ENCODE results near the gene TRPM1. TPM values are rescaled to one million over a fixed set of nuclear protein-coding genes. Genes with fewer than 3 reads are reported as not detected.

The TRPM1 gene
- total RNA-seq = not detected

DNA sequence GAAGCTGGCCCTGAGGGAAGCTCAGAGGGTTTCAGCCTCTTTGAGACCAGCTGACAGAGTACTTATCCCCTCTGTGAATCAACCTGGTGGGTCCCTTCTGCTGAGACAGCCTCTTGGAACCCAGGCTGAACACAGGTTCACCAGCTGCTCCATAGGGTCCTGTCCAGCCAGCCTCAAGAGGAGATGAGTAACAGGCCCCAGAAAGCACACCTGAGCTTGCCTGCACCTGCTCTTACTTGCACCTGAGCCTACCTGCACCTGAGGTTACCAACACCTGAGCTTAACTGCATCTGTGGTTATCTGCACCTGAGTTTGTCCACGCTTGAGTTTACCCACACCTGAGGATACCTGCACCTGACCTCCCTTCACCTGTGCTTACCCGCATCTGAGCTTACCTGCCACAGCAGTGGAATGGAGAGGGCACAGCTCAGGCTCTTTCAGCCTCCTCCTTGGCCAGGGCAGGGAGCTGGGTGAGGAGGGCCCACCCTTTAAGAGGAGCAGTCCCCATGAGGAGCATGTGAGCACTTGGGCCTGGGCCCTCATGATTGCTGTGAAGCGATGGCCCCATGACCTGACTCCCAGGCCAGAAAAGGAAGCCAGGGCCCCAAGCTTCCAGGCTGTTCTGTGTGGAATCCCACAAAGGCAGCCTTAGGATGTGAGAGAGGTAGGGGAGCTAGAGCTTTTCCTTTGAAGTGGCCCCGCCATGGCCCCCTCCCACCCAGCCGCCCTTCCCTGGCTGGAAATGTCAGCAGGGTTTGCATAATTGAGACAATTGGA, at the start of gene TRPM1:
TRPM1 (minus strand) TSS at position 464 of the 777 bp plus-strand sequence. CDS start 20,370 bp downstream, outside the sequence.
- no peak for DNase-seq (ENCODE audit: low spot score)

DNA sequence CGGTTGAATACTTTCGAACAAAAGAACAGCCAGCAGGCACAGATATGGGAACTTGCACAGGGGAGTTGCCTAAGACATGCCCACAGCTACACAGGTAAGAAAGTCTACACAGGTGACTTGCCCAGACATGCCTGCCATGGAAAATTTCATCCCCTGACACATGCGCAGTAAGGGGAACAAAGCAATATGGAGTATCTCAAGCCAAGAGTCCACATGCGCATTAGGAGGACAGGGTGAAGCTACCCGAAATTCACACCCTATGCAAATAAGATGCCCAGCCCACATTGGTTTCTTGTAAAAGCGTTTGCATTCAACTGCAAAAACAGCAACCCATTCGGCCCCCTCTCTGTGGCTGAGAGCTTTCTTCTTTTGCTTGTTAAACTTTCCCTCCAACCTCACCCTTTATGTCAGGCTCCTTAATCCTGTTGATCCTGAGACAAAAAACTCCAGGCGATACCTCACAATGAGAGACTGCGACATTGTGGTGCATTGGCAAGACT, 49.3 kb upstream of the TRPM1 start:
- peak; percentile 42 for DNase-seq (ENCODE audit: low spot score)

DNA sequence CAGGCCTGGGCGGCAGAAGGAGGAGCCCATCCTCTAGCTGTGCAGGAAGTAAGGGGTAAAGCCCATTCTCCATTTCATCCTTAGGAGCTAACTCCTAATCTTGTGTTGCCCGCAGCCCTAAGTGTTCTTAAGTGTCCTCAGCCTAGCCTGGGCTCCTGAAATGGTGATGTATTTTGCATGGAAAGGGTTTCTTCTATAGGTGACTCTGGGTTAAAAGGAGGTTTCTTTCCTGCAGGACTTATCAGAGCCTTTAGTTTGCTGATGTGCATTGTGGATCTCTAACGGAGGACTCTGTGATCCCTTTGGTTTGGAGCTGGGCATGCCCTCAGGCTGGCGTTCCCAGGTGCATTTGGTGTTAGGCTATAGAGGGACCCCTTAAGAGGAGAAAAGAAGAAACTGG, 48.5 kb upstream of the TRPM1 start:
- DNase-seq (ENCODE audit: low spot score) = no peak

DNA sequence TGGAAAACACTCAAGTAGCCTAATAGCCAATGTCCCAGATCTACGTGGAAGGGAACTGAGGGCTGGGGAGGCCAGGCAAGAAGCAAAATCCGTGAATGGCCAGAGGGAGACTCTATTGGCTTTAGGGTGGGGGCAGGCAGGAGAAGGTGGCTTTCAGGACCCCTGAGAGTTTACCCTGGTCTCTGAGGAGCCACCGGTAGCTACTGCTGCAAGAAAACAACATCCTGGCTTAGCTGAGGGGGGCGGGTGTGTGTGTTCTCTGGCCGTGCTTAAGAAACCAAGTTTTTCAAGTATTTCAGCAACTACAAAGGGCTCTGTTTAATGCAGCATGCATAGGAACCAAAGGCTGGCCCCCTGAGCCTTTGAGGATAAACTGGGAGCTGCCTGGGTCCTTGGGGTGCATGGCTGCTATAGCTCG, 47.6 kb upstream of the TRPM1 start:
- DNase-seq (ENCODE audit: low spot score) = no peak

DNA sequence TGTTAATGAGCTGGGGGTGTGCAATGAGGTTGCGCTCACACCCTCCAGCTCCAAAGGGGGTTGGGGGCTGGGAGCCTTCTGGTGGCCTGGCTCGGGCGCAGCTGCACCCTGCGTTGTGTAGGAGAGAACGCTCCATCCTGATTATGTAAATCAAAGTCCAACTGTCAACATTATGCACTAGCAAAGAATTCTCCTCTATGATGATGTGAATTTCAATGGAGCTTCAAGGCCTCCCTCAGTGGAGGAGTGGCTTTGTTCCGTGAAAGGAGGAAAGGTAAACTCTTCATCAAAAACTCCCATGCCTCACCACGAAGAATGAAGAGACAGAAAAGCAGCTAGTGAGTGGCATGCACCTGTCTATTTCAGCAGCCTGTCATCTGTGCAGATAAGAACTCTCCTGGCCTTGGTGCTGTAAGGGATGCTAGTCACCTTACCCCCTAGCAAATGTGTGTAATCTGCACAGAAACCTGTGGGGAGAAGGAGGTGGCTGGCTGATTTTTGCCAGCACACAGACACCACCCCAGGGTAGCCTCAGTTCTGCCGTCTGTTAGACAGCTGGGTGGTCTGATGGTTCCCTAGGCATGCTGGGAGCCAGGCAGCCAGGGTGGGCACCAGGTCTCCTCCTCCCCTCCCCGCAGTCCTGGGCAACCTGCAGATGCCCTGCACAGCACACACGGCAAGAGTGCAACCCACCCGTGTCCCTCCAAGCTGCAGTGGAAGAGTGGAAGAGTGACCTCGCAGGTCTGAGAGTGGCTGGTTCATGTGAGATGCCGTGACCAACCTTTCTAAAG, 47.0 kb upstream of the TRPM1 start:
- DNase-seq (ENCODE audit: low spot score) = no peak

DNA sequence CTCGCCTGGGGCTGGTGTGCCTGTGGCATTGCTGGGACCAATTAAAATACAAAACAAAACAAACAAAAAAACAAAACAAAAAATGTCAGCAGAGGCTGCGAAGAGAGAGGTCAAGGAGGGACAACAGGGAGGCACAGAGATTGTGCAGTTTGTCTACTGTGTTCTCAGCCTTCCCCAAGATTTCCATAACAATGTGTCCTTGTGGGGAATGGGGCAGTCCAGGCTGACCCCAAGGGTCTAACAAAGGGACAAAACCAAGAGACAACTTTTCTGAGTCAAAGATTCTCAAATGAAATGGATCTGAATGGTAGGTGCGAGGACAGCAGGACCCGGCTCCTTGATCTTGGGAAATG, 46.4 kb upstream of the TRPM1 start:
- no peak for DNase-seq (ENCODE audit: low spot score)

DNA sequence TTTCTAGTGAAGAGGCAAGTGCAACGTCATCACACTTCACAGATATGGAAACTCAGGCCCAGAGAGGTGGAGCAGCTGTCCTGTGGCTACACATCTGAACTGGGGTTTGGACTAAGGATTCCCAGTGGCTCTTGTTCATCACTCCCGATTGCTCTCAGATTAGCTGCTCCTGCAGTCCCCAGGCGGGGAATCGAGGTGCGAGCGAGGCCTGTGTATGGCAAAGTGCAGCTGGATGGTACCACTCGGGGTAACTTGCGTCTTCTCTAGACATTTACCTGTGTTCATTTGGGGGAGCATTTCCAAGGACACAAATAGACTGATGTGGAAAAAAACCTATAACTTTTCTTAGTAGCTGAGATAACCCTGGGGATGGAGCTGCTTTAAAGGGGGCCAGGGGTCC, 45.9 kb upstream of the TRPM1 start:
- DNase-seq (ENCODE audit: low spot score) = no peak

DNA sequence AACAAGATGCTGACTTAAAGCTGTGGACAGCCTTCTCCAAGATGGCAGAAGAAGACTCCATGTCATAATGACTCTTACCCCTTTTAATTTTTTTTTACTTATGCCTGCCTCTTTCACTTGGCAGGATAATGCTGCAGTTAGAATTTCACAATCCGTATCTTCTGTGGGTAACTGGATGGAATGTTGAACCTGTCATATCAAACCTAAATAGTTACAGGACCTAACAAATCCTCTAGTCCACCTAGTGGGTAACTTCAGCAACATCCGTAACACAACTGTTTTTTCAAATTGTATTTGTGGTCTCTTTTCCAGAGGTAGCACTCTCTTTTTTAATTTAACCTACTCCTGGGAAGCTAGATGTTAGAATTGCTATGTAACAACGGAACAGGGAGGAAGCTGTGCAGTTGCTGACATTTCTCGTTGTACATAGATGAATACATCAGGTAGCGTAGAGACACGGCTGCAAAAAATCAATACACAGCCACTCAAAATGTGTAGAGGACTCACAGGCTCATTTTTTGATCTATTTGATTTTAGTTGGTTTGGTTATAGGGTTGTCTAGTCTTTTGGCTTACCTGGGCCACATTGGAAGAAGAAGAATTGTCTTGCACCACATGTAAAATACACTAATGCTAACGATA, 43.9 kb upstream of the TRPM1 start:
- no peak for DNase-seq (ENCODE audit: low spot score)

DNA sequence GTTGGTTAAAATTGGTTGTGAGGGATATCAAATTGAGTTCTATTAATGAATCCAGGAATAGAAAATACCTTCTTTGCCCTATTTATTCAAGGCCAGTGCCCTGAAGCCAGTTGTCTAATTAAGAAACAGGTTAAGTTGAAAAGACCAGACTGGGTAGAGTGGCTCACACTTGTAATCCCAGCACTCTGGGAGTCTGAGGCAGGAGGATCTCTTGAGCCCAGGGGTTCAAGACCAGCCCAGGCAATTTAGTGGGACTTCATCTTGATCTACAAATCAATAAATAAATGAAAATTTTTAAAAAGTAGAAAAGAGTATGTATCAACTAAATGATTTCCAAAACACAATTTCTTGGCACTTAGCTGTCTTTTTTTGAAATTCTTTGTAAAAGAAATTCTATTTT, 40.3 kb upstream of the TRPM1 start:
- no peak for DNase-seq (ENCODE audit: low spot score)

DNA sequence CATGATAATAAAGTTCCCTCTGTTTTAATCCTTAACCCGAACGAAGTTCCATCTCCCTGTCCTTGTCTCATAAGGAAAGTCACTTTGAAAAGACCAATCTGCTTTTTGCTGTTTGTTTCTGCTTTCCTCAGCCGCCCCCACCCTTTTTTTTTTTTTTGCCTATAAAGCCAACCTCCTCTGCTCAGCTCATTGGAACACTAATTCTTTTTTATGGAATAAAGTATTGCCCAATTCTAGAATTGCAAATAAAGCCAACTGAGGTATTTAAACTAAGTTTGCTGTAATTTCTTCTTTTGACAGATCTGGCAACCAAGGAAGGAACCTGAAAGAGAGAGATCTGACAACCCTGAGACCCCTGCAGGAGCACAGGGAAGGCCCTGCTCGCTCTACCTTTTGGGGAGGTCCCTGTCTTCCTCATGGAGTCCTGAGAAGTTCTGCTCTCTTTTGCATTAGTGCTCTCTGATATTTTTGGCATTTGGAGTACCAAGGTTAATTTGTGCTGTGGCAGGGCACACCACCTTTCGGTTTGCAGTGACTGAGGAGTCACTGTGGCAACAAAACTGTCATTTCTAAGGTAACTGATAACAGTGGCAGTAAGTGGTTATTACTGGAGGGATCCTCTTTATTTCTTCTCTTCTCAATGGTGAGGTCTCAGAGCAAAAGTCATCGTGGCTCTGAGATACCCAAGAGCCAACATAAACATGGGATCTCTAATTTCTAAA, 35.2 kb upstream of the TRPM1 start:
- no peak for DNase-seq (ENCODE audit: low spot score)

DNA sequence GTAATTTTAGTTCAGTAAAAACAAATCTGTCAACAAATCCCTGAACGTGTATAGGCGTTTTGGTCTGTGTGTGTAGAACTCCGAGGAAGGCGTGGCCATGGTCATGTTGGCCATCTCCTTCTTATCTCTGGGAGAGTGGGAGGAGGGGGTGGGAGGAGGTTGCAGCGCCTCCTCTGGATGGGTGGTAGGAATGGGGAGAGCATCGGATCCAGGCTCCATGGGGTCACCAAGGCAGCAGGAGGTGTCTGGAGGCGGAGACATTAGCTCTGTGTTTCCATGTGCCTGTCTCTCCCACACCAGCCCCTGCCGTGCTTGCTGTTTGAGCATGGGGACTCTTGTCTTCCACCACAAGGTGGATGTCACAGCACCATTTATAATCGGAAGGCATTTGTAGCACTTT, 34.5 kb upstream of the TRPM1 start:
- no peak for DNase-seq (ENCODE audit: low spot score)

DNA sequence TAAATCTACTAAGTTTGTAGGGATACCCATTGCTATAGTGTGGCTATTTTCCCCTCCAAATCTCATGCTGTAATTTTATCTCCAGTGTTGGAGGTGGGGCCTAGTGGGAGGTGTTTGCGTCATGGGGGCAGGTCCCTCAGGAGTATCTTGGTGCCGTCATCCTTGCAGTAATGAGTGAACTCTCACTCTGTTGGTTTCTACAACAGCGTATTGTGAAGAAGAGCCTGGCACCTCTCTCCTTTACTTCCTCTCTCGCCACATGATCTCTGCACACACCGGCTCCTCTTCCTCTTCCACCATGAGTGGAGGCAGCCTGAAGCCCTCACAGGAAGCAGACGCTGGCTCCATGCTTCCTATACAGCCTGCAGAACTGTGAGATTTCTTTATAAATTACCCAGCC, 34.0 kb upstream of the TRPM1 start:
- DNase-seq (ENCODE audit: low spot score) = no peak

DNA sequence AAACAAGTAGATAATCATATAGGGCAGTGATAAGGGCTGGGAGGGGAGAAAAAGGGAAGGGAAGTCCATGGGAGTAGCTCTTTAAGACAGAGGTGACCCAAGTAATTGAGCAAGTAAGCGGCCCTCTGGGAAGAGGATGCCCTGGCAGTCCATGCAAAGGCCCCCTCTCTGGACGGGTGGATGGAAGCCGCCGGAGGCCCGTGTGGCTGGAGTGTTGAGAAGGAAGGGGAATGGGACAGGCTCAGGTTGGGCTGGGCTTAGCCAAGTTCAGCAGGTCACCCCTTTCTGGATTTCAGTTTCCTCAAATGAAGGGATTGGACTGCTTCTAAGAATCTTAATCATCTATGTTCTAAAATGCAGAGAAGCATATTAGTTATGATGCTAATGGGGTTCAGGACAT, 32.4 kb upstream of the TRPM1 start:
- no peak for DNase-seq (ENCODE audit: low spot score)

DNA sequence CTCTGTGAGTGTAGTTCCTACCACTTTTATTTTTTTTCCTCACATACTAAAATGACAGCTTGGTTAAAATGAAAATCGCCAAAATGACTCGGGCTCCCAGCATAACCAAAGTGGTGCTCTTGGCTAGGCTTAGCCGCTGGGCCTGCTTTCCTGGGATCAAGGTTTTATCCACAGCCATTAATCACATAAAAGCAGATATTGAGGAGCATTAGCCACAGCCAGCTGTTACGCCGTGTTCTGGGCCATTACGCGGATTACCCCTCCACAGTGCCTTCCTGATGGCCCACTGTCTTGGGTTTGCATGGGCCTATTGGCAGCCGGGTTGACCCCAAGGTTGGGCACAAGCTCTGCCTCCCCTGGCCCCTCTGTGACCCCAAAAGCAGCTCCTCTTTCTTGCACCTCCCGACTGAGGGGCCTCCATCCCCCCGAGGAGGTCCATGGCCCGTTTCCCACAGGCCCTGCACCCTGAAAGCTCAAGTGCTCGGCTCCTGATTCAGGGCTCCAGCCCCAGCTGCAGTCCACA, 30.4 kb upstream of the TRPM1 start:
- no peak for DNase-seq (ENCODE audit: low spot score)

DNA sequence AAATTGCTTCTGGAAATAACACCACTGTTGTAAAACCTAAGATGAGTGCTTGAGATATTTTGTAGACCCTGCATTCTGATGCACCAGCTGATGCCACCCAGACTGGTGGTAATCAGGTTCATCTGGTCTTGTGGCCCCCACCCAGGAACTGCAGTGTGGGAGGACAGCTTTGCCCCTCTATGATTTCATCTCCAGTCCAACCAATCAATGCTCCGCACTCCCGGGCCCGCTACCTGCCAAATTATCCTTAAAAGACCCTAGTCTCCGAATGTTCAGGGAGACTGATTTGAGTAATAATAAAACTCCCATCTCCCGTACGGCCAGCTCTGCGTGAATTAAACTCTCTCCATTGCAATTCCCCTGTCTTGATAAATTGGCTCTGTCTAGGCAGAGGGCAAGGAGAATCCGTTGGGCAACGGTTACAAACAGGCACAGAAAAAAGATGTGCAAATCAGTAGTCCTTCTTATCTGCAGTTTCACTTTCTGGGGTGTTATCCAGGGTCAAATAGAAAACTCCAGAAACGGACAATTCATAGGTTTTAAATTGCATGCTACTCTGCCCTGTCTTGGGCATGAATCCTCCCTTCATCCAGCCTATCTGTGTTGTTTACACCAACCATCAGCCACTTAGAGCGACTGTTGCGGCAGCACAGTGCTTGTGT, 29.2 kb upstream of the TRPM1 start:
- no peak for DNase-seq (ENCODE audit: low spot score)

DNA sequence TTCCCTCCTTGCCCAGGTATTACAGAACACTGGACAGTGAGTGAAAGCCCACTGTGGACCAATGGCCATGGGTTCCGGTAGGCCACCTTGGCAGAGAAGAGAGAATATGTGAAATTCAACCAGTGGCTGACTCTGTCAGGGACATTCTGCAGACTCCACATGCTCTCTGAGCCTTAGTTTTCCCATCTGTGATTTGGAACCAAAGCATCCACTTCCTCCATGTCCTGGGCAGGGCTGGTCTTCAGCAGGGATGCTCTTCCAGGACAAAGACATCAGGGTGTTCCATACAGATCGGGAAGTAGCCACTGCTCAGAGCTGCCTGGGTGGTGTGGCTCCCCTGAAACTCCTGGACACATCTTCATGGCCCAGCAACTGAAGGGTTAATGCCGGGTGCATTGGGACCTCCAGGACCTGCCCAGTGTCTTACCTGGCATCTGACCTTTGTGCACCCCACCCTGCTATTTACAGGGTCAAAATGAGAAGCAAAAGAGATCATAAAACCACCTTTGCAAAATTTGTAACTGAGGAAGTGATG, 28.3 kb upstream of the TRPM1 start:
- DNase-seq (ENCODE audit: low spot score) = no peak

DNA sequence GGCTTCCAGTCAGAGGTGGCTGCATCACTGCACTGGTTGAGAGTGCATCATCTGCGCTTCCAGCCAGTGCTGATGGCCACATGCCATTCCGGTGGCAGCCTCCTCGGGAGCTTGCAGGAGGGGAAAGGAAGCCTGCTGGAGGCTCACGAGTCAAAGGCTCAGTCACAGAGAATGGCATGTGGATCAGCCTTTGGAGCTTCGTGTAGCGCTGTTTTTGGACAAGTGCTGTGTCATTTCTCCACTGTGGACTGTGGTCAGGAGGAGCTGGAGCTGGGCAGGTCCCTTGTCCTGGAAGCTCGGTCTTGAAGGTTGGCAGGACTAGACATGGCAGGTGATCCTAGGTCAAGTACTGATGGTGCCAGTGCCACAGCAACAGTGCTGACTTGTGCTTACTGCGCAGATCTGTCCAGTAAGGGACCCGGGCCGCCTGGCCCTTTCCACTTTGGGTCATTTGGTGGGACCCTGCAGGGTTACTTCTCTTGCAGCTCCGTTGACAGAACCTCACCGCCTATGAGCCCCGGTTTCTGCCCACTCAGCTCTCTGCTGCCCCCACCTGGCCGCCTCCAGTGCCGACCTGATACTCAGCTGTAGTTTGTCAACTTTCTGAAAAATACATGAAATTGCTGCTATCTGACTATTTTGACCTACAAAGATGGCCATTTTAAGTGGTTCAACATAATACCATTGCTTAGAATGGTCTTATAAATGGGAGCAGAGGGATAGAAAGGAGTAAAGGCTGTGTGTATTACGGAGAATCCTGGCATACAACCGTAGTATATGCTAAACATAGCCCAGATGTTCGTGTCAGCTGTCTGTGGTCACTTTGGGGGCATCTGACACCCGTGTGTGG, 27.6 kb upstream of the TRPM1 start:
- peak; percentile 80 for DNase-seq (ENCODE audit: low spot score)

DNA sequence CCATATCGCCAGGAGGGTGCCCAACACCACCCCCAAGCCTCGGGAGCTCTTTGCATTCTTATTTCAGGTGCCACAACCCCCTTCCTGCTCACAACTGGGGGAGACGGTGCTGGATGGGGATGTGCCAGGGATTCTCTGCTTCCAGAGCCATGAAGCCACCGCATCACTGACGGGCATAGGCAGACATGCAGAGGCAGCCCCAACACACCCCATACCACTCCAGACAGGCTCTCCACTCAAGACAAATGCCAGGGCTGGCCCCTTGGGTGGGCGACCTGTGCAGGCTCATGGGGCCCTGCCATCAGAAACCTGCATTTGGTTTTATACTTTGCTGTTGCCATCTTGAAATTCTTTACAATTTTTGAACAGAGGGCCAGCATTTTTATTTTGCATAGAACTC, 27.0 kb upstream of the TRPM1 start:
- DNase-seq (ENCODE audit: low spot score) = no peak

DNA sequence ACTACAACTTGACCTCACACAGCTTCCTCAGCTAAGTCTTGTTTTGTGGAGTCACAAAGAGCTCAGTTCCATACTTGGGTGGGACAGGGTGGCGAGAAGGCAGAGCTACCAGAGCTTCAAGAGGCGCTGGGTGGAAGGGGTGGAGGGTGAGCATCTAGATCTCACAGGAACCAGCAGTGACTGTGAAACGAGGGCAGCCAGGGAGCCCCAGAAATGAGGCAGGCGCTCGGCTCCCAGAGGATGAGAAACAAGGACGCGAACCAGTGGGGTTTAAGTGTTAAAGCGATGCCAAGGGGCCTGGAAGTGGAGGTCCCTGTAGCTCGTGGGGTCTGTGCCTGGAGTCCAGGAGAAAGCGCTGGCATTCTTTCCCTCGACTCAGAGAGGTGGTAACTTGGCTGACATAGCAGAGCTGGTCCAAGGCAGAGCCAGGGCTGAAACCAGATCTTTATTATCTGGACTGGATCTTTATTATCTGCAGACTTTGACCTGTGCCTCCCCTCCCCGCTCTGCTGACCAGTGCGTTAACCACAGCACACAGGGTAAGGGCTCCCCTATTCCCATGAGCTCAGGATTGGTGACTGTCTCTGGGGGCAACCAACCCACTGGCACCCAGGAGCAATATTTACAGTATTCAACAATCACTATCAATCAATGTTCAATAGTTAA, 26.2 kb upstream of the TRPM1 start:
- no peak for DNase-seq (ENCODE audit: low spot score)

Measured in ureter (tissue), 1 donor.